Thyroid gland (tissue), 4 donors: ENCODE results near the gene CPVL. TPM values are rescaled to one million over a fixed set of nuclear protein-coding genes. Genes with fewer than 3 reads are reported as not detected.

Experiments used
- DNase-seq, 2 donors: peaks; one replicate each; pipeline ENCODE4 v3.0.0-alpha.2; 2019
- H3K27ac ChIP-seq, 3 donors: fragments of 200-600 bp; sonication (generic); 1 replicate in 2 of 3; 2 replicates in 1 of 3; pipeline ENCODE4 v1.5.1; 2016 to 2019; ENCODE audit warnings: mild to moderate bottlenecking in 1 of 3, moderate library complexity in 1 of 3
- H3K27me3 ChIP-seq: fragments of 200-600 bp; sonication (generic); one replicate; pipeline ENCODE4 v1.5.1; 2019
- H3K36me3 ChIP-seq, 2 donors: fragments of 200-600 bp; sonication (generic); one replicate each; pipeline ENCODE4 v1.5.1; 2016 to 2019
- H3K4me1 ChIP-seq, 2 donors: fragments of 200-600 bp; sonication (generic); one replicate each; pipeline ENCODE4 v1.5.1; 2017 to 2019
- H3K4me3 ChIP-seq, 3 donors: fragments of 200-600 bp; sonication (generic); replicated peaks in 1 of 3; 1 replicate in 2 of 3; 2 replicates in 1 of 3; pipeline ENCODE4 v1.5.1; 2016; ENCODE audit warnings: mild to moderate bottlenecking in 1 of 3
- H3K9me3 ChIP-seq: fragments of 200-600 bp; sonication (generic); one replicate; pipeline ENCODE4 v1.5.1; 2017
- CTCF ChIP-seq, 6 experiments: fragments of 200-600 bp in 3 of 6; fragments of 450-650 bp in 3 of 6; sonication (generic) in 3 of 6; IDR thresholded peaks; one replicate each; pipeline ENCODE4 v1.5.1; 2016 to 2019; ENCODE audit warnings: antibody characterized with exemption in 6 of 6, mild to moderate bottlenecking in 2 of 6, inconsistent platforms in 1 of 6, moderate library complexity in 1 of 6
- POLR2A ChIP-seq, 2 donors: fragments of 450-650 bp; IDR thresholded peaks; one replicate each; pipeline ENCODE4 v1.6.1; 2017; ENCODE audit warnings: antibody characterized with exemption in 2 of 2, mild to moderate bottlenecking in 2 of 2, moderate library complexity in 1 of 2
- WGBS, 2 donors: methylation state at CpG; one replicate each; pipeline ENCODE4 v1.1.5; 2017; 5-methylcytosine and 5-hydroxymethylcytosine counted together
- intact Hi-C: fragments of 100-400 bp; cut with DNase I; formaldehyde crosslinking; loops from one replicate; pipeline ENCODE4 v1.15.1; 2023
- total RNA-seq, 4 donors: library from RNA; depleted of rRNA; stranded (reverse); fragments of >200 nt; gene quantifications; one replicate each; pipeline ENCODE4 v1.2.3, GENCODE V29; 2016

Gene CPVL
- total RNA-seq, 4 donors from 2014 or later = 79.8 to 182 (median 111) TPM

GRCh38 chr7:29044554-29044953, 101.8 kb downstream of the CPVL start:
- Histone ChIP-seq H3K4me3 (no peak overlapping the region), H3K27me3 (no peaks in the 10 kb centered on the region), H3K27ac (no peak overlapping the region), H3K36me3 (no peaks in the 10 kb centered on the region), H3K9me3 (no peaks in the 10 kb centered on the region), H3K4me1 (peaks cover 5 to 20% of the 10 kb centered on the region in 2 donors)
- 90 to 96% methylated on average over 5 of the region's 5 CpGs for WGBS, 2 donors
- TF ChIP-seq CTCF (IDR thresholded peaks at IDR 0.05) (no peak), POLR2A (IDR thresholded peaks at IDR 0.05) (no peak)
- intact Hi-C loops = no loop called here
- DNase-seq = no peak

GRCh38 chr7:29043576-29043975, 102.8 kb downstream of the CPVL start:
- Histone ChIP-seq H3K9me3 (no peaks in the 10 kb centered on the region), H3K27ac (no peak overlapping the region), H3K4me1 (peaks cover 5 to 23% of the 10 kb centered on the region in 2 donors), H3K27me3 (no peaks in the 10 kb centered on the region), H3K36me3 (no peaks in the 10 kb centered on the region), H3K4me3 (no peak overlapping the region)
- intact Hi-C loops = no loop called here
- TF ChIP-seq POLR2A (IDR thresholded peaks at IDR 0.05) = no peak
- no peak for TF ChIP-seq CTCF (IDR thresholded peaks at IDR 0.05)
- 87 to 95% methylated on average over 5 of the region's 5 CpGs for WGBS, 2 donors
- no peak for DNase-seq

GRCh38 chr7:29042824-29043231, 103.5 kb downstream of the CPVL start:
- H3K4me1 ChIP-seq = peaks cover 5 to 23% of the 10 kb centered on the region in 2 donors
- TF ChIP-seq POLR2A (IDR thresholded peaks at IDR 0.05) (no peak), CTCF (IDR thresholded peaks at IDR 0.05) (no peak)
- intact Hi-C loops = no loop called here
- 30 to 46% methylated on average over 4 of the region's 4 CpGs for WGBS, 2 donors
- H3K27me3 ChIP-seq = no peaks in the 10 kb centered on the region
- H3K4me3 ChIP-seq = no peak overlapping the region
- DNase-seq = peak in 1 of 2 donors; percentile 37
- H3K9me3 ChIP-seq = no peaks in the 10 kb centered on the region
- H3K36me3 ChIP-seq = no peaks in the 10 kb centered on the region
- H3K27ac ChIP-seq = no peak overlapping the region

- DNase-seq = no peak
- H3K4me1 ChIP-seq = peaks cover 5 to 23% of the 10 kb centered on the region in 2 donors
- intact Hi-C loops = no loop called here
- no peaks in the 10 kb centered on the region for H3K27me3 ChIP-seq
- no peaks in the 10 kb centered on the region for H3K9me3 ChIP-seq
- WGBS, 2 donors = 97% methylated on average over 4 of the region's 4 CpGs
- H3K27ac ChIP-seq = no peak overlapping the region
- H3K36me3 ChIP-seq = no peaks in the 10 kb centered on the region
- H3K4me3 ChIP-seq = no peak overlapping the region
- TF ChIP-seq POLR2A (IDR thresholded peaks at IDR 0.05) (no peak), CTCF (IDR thresholded peaks at IDR 0.05) (no peak)
These were observed 104.3 kb downstream of the CPVL start for GRCh38 chr7:29041991-29042390.

- intact Hi-C loops = no loop called here
- DNase-seq = no peak
- TF ChIP-seq CTCF (IDR thresholded peaks at IDR 0.05) (no peak), POLR2A (IDR thresholded peaks at IDR 0.05) (no peak)
- H3K27ac ChIP-seq = no peak overlapping the region
- peaks cover 5 to 23% of the 10 kb centered on the region in 2 donors for H3K4me1 ChIP-seq
- H3K9me3 ChIP-seq = no peaks in the 10 kb centered on the region
- H3K27me3 ChIP-seq = no peaks in the 10 kb centered on the region
- WGBS, 2 donors = 53 to 65% methylated on average over 2 of the region's 2 CpGs
- no peaks in the 10 kb centered on the region for H3K36me3 ChIP-seq
- no peak overlapping the region for H3K4me3 ChIP-seq
These were observed 105.8 kb downstream of the CPVL start for GRCh38 chr7:29040579-29040925.
